Measurements from ENCODE around the gene CCL7.
A peak's percentile ranks its signal among the peaks of the same experiment; 100 is the strongest.

The CCL7 gene

GRCh38 chr17:34248511-34249024 is 21.5 kb upstream of the CCL7 start:
- peak; percentile 79 for DNase-seq

DNA sequence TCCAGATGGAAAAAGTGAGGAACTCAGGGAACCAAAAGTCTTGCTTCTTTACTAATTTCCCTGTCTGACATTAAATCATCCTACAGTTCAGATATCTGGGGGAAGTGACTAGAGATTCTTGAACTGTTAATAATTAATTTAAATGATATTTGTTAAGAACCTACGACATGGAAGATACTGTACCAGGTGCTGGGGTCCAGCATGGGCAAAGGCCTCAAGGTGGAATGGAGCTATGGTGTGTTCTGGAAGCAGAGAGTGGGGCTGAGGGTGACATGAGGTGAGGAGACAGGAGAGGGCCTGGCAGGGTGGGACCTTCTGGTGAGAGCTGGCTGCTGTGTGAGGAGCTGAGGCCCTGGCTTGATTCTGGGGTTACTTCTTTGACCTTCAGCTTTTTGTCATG is 21.0 kb upstream of the CCL7 start:
- no peak for DNase-seq

DNA sequence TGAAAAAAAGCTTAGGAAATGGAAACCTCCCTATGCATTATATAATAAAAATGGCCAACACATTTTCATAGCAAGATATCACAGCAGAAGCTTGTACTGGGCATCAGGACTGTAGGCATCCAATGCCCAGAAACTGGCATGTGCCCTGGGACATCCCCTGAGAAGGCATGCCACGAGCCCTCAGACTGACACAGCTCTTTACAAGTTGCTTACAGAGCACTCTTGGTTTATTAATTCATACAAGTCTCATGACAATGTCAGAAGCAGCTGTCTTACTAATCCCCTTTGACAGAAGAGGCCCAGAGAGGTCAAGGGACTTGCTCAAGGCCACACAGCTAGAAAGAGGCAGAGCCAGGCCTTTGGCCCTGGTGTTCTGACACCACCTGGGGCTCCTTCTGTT is 20.5 kb upstream of the CCL7 start:
- DNase-seq = no peak

DNA sequence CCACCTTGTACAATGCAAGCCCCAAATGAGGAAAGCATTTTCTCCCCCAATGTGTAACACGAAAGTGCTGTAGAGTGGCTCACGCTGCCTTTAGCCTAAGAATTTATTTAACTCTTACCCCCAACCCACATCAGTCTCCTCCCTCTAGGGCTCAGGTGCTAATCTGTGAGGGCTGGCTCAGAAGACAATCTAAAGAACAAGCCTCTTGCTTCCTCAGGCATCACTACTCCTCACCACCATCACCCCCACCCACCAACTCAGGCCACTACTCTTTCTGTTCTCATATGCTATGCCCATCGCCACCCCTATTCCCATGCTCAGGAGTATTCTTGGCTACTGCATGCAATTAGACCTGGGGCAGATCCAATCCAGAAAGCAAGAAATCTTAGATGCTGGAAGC is 18.8 kb upstream of the CCL7 start:
- DNase-seq = no peak

DNA sequence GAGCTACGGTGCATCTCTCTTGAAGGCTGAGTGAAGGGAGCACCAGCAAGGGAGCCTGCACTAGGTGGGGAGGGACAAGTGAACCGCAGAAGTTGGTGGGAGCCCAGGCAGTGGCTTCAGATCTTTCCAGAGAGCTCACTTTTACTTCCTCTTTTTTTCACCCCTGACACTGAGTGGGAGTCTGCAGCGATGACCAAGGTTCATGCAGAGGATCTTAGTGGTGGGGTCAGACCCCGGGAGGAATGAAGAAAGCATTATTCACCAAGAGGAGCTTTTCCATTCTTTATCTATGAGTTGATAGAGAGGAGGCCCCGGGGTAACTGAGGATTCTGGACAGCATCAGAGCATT is 18.0 kb upstream of the CCL7 start:
- no peak for DNase-seq

DNA sequence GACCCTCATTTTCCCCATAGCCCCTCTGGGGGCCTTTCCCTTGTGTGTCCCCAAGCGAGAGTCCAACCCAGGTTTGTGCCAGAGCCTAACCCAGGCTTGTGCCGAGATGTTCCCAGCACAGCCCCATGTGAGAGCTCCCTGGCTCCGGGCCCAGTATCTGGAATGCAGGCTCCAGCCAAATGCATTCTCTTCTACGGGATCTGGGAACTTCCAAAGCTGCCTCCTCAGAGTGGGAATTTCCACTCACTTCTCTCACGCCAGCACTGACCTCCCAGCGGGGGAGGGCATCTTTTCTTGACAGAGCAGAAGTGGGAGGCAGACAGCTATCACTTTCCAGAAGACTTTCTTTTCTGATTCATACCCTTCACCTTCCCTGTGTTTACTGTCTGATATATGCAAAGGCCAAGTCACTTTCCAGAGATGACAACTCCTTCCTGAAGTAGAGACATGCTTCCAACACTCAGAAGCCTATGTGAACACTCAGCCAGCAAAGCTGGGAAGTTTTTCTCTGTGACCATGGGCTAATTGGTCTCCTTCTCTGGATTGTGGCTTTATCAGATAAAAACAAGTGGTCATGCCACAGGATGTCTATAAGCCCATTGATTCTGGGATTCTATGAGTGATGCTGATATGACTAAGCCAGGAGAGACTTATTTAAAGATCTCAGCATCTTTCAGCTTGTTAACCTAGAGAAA is 17.4 kb upstream of the CCL7 start:
- DNase-seq = peak; percentile 94

GRCh38 chr17:34253139-34253525 is 16.9 kb upstream of the CCL7 start:
- DNase-seq = no peak

- peak; percentile 90 for DNase-seq
Observed at GRCh38 chr17:34254146-34254545, 15.9 kb upstream of the CCL7 start.

GRCh38 chr17:34254651-34255380 is 15.2 kb upstream of the CCL7 start, which contains the start of gene CCL2:
TSS of gene CCL2 (plus strand) at chr17:34255285. CDS start at chr17:34255350, 65 bp downstream.
- peak; percentile 81 for DNase-seq

DNA sequence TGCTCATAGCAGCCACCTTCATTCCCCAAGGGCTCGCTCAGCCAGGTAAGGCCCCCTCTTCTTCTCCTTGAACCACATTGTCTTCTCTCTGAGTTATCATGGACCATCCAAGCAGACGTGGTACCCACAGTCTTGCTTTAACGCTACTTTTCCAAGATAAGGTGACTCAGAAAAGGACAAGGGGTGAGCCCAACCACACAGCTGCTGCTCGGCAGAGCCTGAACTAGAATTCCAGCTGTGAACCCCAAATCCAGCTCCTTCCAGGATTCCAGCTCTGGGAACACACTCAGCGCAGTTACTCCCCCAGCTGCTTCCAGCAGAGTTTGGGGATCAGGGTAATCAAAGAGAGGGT is 14.7 kb upstream of the CCL7 start:
- no peak for DNase-seq

GRCh38 chr17:34255841-34256240 is 14.2 kb upstream of the CCL7 start:
- DNase-seq = no peak

- no peak for DNase-seq
Observed at GRCh38 chr17:34257299-34257985, 12.6 kb upstream of the CCL7 start.

GRCh38 chr17:34257986-34258326 is 12.1 kb upstream of the CCL7 start:
- no peak for DNase-seq

DNA sequence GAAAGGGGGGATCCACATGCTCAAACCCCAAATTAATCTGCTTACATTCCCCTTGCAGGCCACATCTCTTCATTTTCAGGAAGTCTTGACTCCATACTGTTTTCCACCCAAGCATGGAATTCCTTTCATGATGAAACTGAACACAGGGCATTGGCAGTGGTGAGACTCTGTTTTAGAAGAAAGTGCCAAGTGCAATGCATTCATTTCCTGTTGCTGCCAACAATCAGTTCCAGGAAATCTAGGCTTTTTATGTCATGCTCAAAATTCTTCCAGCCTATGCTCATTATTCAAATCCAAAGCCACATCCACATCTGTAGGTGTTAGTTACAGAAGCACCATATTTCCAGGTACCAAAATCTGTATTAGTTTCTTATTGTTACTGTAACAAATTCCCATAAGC is 10.9 kb upstream of the CCL7 start:
- DNase-seq = peak; percentile 49

- DNase-seq = no peak
Observed at GRCh38 chr17:34260861-34261260, 9.2 kb upstream of the CCL7 start.

GRCh38 chr17:34261568-34262337 is 8.3 kb upstream of the CCL7 start:
- DNase-seq = no peak

DNA sequence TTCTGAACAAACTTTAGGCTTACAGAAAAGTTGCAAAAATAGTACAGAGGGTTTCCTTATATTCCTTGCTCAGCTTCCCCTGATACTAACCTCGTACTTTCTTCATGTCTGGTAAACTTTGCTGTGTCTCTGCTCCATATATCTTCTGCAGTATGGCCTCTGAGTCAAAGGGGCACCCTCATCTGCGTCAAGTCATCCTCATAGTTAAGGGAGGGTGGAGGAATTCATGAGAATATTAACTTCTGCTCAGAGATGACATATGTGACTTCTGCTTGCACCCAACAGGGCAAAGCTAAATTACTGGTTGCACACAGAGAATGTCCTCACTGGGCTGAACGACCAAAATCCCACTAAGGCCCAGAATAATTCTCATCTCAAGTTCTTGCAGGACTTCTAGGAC is 4.3 kb upstream of the CCL7 start:
- DNase-seq = no peak

DNA sequence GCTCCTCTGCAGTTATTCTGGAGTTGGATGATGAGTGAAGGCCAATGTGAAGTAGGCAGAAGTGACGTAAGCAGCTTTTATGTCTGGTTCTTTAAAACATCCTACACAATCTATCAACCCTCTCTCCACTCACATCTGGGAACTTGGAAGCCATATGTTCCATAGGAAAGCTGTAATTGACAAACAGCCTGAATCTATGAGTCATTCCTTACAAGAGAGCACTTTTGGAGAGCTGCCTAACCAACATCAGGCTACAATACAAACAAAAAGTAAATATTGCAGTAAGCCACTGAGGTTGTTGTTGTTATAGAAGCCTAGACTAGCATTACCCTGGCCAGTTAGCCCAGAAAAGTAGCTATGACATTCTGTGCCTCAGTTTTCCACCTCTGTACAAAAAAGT is 5.9 kb downstream of the CCL7 start:
- DNase-seq = peak; percentile 96

- no peak for DNase-seq
Observed at GRCh38 chr17:34276826-34277225, 6.8 kb downstream of the CCL7 start.

DNA sequence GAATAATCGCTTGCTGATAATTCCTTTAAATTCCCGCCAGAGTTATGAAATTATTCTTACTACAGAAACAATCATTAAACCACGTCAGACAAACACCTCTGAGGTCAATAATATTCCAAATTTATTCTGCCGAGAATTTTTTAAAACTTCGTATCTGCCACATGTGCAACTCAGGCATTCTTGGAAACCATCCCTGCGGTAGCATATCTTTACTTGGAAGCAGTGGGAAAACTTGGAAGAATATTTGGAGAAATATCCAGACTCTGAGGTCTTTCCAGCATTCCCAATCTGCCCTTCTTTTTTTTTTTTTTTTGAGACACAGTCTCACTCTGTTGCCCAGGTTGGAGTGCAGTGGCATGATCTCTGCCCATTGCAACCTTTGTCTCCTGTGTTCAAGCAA is 13.6 kb downstream of the CCL7 start:
- DNase-seq = peak; percentile 33

DNA sequence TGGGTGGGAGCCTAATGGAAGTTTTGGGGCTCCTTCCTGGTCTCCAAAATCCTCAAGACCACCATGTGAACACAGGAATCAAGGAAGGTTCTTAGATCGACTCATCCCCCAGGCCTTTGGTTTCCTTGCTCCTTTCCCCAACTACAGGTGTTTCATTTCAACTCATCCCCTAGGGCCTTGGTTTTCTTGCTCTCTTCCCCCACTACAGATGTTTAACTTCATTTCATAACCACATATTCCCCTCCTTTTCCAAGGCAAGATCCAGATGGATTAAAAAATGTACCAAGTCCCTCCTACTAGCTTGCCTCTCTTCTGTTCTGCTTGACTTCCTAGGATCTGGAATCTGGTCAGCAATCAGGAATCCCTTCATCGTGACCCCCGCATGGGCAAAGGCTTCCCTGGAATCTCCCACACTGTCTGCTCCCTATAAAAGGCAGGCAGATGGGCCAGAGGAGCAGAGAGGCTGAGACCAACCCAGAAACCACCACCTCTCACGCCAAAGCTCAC is 15.3 kb downstream of the CCL7 start, which contains the start of gene CCL11:
CCL11 (plus strand) TSS at position 457 of the 507 bp plus-strand sequence. CDS start 67 bp downstream, outside the sequence.
- peak; percentile 38 for DNase-seq

DNA sequence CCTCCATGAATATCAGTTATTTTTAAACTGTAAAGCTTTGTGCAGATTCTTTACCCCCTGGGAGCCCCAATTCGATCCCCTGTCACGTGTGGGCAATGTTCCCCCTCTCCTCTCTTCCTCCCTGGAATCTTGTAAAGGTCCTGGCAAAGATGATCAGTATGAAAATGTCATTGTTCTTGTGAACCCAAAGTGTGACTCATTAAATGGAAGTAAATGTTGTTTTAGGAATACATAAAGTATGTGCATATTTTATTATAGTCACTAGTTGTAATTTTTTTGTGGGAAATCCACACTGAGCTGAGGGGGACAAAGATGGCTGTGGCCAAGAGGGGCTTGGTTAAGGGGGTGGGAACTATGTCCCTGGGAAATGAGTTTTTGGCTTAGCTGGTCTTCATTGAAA is 17.9 kb downstream of the CCL7 start:
- no peak for DNase-seq

- no peak for DNase-seq
Observed at GRCh38 chr17:34290586-34290985, 20.6 kb downstream of the CCL7 start.

All from fibroblast of skin of abdomen (primary cell).